Measurements from ENCODE around the gene MXD4. TPM values are rescaled to one million over a fixed set of nuclear protein-coding genes. Genes with fewer than 3 reads are reported as not detected.

Gene MXD4
- polyA plus RNA-seq, 1 of the 3 experiments (the other 2 are of a cell fraction) = 38.6 TPM

DNA sequence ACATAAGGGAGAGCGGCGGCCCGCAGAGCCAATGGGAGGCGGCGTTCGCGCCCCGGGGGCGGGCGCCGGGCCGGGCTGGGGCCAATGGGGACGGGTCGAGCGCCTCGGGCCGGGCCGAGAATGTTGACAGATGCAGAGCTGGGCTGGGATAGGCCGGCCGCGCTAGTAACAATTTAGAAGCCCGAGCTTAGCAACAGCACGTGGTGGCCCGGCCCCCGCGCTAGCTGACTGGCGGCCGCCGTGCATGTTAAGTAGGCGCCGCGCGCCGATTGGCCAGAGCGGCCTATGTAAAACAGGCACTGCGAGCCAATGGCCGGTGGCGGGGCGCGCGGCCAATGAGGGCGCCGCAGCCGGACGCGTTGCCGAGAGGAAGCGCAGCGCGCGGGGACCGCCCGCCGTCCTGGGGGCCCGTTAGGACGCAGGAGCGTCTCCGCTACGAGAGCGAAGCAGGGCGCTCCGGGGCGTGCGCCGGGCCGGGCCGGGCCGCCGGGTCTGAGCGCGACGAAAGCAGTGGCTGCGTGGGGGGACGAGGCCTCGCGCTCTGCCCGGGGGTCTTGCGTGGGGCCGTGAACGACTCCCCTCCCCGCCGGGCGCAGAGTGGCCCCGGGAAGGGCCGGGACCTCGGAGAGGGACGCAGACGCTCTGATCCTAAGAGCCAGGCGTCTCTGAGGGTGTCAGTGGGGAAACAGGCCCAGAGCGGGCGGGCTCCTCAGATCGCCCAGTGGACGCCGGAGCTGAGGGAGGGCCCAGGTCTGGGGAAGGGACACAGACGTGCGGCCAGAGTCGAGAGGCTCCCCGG, 435 bp upstream of the MXD4 start:
- POLR2A ChIA-PET = interaction anchor here (0.7 to 1.0 kb wide), 4 partner anchors 22 to 624 kb away, joined by 3 read pairs; no protein-coding TSS in a partner anchor
- H3K27ac ChIP-seq (ENCODE audit: low read depth in 2 of 2, low read length in 1 of 2) = peak overlapping the region; percentile 81 to 98
- peaks cover 0 to 19% of the 10 kb centered on the region in 2 experiments for H3K36me3 ChIP-seq (replicated peaks in 1 of 2; ENCODE audit: control insufficient read depth in 1 of 2, insufficient read depth in 2 of 2, low read length in 1 of 2)
- H3K4me1 ChIP-seq (ENCODE audit: control insufficient read depth in 1 of 2, insufficient read depth in 2 of 2, low read depth in 1 of 2, low read length in 1 of 2) = peaks cover 5 to 60% of the 10 kb centered on the region in 2 experiments; a peak in 2 of 4 replicates
- peak overlapping the region; percentile 96 for H3K4me2 ChIP-seq
- WGBS (ENCODE audit: low lambda C conversion rate) = 0% methylated on average over 15 of the region's 98 CpGs
- no peaks in the 10 kb centered on the region for H3F3A ChIP-seq (replicated peaks; ENCODE audit: insufficient read depth)
- H3K27me3 ChIP-seq (ENCODE audit: insufficient read depth) = no peaks in the 10 kb centered on the region
- peak overlapping the region; percentile 74 to 87 for H3K4me3 ChIP-seq (ENCODE audit: low read depth in 2 of 2, low read length in 1 of 2)
- H3K9me3 ChIP-seq = no peaks in the 10 kb centered on the region
- peak overlapping the region; percentile 74; the same call in 1 of the 2 replicates for H2AFZ ChIP-seq (ENCODE audit: low read depth)
- peaks cover 32% of the 10 kb centered on the region for H4K20me1 ChIP-seq (ENCODE audit: insufficient read depth)
- peak overlapping the region; percentile 80 for H3K9ac ChIP-seq
- H3K79me2 ChIP-seq (ENCODE audit: insufficient read depth) = peaks cover 34% of the 10 kb centered on the region
- peak; percentile 98 for DNase-seq
- no peaks in the 10 kb centered on the region for H3K9me2 ChIP-seq
- CTCF ChIA-PET = interaction anchor here (0.7 to 1.5 kb wide), 3 partner anchors 151 to 200 kb away, joined by 3 read pairs; no protein-coding TSS in a partner anchor
- TF ChIP-seq, protein P1, sequence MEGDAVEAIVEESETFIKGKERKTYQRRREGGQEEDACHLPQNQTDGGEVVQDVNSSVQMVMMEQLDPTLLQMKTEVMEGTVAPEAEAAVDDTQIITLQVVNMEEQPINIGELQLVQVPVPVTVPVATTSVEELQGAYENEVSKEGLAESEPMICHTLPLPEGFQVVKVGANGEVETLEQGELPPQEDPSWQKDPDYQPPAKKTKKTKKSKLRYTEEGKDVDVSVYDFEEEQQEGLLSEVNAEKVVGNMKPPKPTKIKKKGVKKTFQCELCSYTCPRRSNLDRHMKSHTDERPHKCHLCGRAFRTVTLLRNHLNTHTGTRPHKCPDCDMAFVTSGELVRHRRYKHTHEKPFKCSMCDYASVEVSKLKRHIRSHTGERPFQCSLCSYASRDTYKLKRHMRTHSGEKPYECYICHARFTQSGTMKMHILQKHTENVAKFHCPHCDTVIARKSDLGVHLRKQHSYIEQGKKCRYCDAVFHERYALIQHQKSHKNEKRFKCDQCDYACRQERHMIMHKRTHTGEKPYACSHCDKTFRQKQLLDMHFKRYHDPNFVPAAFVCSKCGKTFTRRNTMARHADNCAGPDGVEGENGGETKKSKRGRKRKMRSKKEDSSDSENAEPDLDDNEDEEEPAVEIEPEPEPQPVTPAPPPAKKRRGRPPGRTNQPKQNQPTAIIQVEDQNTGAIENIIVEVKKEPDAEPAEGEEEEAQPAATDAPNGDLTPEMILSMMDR (IDR thresholded peaks at IDR 0.05) = no peak
- no peak for TF ChIP-seq EZH2phosphoT487 (IDR thresholded peaks at IDR 0.05; ENCODE audit: borderline replicate concordance, low read depth)
- TF ChIP-seq, protein P2, sequence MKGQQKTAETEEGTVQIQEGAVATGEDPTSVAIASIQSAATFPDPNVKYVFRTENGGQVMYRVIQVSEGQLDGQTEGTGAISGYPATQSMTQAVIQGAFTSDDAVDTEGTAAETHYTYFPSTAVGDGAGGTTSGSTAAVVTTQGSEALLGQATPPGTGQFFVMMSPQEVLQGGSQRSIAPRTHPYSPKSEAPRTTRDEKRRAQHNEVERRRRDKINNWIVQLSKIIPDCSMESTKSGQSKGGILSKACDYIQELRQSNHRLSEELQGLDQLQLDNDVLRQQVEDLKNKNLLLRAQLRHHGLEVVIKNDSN (IDR thresholded peaks at IDR 0.05; ENCODE audit: borderline replicate concordance, low read depth) = peak; percentile 42; the same call in 1 of the 2 replicates
- TF ChIP-seq GATA2 (CRISPR knock-in tag; IDR thresholded peaks at IDR 0.05) = no peak
- TF ChIP-seq NFIC (IDR thresholded peaks at IDR 0.05; ENCODE audit: borderline replicate concordance) = no peak
- TF ChIP-seq POLR2AphosphoS5 (IDR thresholded peaks at IDR 0.05; ENCODE audit: low read depth, low read length) = peak; percentile 74
- TF ChIP-seq GABPA (IDR thresholded peaks at IDR 0.05; ENCODE audit: low read depth) = no peak
- TF ChIP-seq, protein P3, sequence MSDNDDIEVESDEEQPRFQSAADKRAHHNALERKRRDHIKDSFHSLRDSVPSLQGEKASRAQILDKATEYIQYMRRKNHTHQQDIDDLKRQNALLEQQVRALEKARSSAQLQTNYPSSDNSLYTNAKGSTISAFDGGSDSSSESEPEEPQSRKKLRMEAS (IDR thresholded peaks at IDR 0.05; ENCODE audit: low read depth) = peak; percentile 57
- TF ChIP-seq RAD21 (IDR thresholded peaks at IDR 0.05; ENCODE audit: low read length) = no peak; the same call in 1 of the 2 replicates
- TF ChIP-seq NRF1 (IDR thresholded peaks at IDR 0.05; ENCODE audit: low read depth, low read length) = 0 out of 2 replicates have a peak, but pooled peaks have one; percentile 6
- TF ChIP-seq TCF12 (IDR thresholded peaks at IDR 0.05) = no peak
- no peak for TF ChIP-seq FOXJ3 (CRISPR knock-in tag; IDR thresholded peaks at IDR 0.05)
- TF ChIP-seq RFX5 (IDR thresholded peaks at IDR 0.05; ENCODE audit: low read length) = peak; percentile 97
- no peak for TF ChIP-seq MEF2A (IDR thresholded peaks at IDR 0.05; ENCODE audit: borderline replicate concordance, low read depth)
- TF ChIP-seq FOXM1 (IDR thresholded peaks at IDR 0.05; ENCODE audit: low read depth) = no peak
- TF ChIP-seq EP300 (IDR thresholded peaks at IDR 0.05; ENCODE audit: borderline replicate concordance in 1 of 2, low read depth in 1 of 2, low read length in 1 of 2) = peak in 1 of 2 experiments; percentile 71; a peak in 2 of 4 replicates
- TF ChIP-seq SIN3A (IDR thresholded peaks at IDR 0.05; ENCODE audit: borderline replicate concordance, low read depth, low read length) = no peak
- TF ChIP-seq JUND (IDR thresholded peaks at IDR 0.05) = no peak
- TF ChIP-seq ELF1 (IDR thresholded peaks at IDR 0.05) = peak; percentile 56; the same call in 1 of the 2 replicates
- TF ChIP-seq CHD2 (IDR thresholded peaks at IDR 0.05; ENCODE audit: low read length, partially characterized antibody) = peak; percentile 61
- TF ChIP-seq, protein P4, sequence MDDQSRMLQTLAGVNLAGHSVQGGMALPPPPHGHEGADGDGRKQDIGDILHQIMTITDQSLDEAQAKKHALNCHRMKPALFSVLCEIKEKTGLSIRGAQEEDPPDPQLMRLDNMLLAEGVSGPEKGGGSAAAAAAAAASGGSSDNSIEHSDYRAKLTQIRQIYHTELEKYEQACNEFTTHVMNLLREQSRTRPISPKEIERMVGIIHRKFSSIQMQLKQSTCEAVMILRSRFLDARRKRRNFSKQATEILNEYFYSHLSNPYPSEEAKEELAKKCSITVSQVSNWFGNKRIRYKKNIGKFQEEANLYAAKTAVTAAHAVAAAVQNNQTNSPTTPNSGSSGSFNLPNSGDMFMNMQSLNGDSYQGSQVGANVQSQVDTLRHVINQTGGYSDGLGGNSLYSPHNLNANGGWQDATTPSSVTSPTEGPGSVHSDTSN (IDR thresholded peaks at IDR 0.05) = peak; percentile 99
- TF ChIP-seq RCOR1 (IDR thresholded peaks at IDR 0.05; ENCODE audit: low read length) = no peak
- TF ChIP-seq, protein P5, sequence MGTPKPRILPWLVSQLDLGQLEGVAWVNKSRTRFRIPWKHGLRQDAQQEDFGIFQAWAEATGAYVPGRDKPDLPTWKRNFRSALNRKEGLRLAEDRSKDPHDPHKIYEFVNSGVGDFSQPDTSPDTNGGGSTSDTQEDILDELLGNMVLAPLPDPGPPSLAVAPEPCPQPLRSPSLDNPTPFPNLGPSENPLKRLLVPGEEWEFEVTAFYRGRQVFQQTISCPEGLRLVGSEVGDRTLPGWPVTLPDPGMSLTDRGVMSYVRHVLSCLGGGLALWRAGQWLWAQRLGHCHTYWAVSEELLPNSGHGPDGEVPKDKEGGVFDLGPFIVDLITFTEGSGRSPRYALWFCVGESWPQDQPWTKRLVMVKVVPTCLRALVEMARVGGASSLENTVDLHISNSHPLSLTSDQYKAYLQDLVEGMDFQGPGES (IDR thresholded peaks at IDR 0.05; ENCODE audit: low read depth, low read length) = peak; percentile 73
- TF ChIP-seq, protein P6, sequence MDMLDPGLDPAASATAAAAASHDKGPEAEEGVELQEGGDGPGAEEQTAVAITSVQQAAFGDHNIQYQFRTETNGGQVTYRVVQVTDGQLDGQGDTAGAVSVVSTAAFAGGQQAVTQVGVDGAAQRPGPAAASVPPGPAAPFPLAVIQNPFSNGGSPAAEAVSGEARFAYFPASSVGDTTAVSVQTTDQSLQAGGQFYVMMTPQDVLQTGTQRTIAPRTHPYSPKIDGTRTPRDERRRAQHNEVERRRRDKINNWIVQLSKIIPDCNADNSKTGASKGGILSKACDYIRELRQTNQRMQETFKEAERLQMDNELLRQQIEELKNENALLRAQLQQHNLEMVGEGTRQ (IDR thresholded peaks at IDR 0.05; ENCODE audit: borderline replicate concordance, low read depth, low read length) = no peak
- no peak for TF ChIP-seq TEAD4 (IDR thresholded peaks at IDR 0.05; ENCODE audit: borderline replicate concordance, insufficient read depth)
- TF ChIP-seq FOSL2 (IDR thresholded peaks at IDR 0.05; ENCODE audit: borderline replicate concordance, low read depth) = no peak
- TF ChIP-seq RXRA (IDR thresholded peaks at IDR 0.05; ENCODE audit: borderline replicate concordance, low read depth) = no peak
- TF ChIP-seq MXI1 (IDR thresholded peaks at IDR 0.05; ENCODE audit: low read depth, low read length) = peak; percentile 84
- TF ChIP-seq SMC3 (IDR thresholded peaks at IDR 0.05; ENCODE audit: low read depth, low read length) = no peak

All from SK-N-SH (cell line).